ENCODE measurements around the gene PCDHGA9.
A peak's percentile ranks its signal among the peaks of the same experiment; 100 is the strongest.
"Not testable (repeated sequence)": the region's sequence is repeated elsewhere in the genome, so short reads cannot be mapped to it uniquely, and the experiment has no call there.

PCDHGA9 gene

DNA sequence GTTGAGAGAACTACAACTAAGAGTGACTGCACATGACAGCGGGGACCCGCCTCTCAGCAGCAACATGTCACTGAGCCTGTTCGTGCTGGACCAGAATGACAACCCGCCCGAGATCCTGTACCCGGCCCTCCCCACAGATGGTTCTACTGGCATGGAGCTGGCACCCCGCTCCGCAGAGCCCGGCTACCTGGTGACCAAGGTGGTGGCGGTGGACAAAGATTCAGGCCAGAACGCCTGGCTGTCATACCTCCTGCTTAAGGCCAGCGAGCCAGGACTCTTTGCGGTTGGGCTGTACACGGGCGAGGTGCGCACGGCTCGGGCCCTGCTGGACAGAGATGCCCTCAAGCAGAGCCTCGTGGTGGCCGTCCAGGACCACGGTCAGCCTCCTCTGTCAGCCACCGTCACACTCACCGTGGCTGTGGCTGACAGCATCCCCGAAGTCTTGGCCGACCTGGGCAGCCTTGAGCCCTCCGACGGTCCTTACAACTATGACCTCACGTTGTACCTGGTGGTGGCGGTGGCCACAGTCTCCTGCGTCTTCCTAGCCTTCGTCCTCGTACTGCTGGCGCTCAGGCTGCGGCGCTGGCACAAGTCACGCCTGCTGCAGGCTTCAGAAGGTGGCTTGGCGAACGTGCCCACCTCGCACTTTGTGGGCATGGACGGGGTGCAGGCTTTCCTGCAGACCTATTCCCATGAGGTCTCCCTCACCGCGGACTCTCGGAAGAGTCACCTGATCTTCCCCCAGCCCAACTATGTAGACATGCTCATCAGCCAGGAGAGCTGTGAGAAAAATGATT, 17.9 kb upstream of the PCDHGA9 start:
- TF ChIP-seq, protein P1, sequence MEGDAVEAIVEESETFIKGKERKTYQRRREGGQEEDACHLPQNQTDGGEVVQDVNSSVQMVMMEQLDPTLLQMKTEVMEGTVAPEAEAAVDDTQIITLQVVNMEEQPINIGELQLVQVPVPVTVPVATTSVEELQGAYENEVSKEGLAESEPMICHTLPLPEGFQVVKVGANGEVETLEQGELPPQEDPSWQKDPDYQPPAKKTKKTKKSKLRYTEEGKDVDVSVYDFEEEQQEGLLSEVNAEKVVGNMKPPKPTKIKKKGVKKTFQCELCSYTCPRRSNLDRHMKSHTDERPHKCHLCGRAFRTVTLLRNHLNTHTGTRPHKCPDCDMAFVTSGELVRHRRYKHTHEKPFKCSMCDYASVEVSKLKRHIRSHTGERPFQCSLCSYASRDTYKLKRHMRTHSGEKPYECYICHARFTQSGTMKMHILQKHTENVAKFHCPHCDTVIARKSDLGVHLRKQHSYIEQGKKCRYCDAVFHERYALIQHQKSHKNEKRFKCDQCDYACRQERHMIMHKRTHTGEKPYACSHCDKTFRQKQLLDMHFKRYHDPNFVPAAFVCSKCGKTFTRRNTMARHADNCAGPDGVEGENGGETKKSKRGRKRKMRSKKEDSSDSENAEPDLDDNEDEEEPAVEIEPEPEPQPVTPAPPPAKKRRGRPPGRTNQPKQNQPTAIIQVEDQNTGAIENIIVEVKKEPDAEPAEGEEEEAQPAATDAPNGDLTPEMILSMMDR (IDR thresholded peaks at IDR 0.05; ENCODE audit: insufficient read depth, low read depth, low read length, missing control alignments): no peak
- H3K4me3 ChIP-seq (ENCODE audit: low read depth, low read length): no peak overlapping the region
- no peak for DNase-seq (ENCODE audit: low read depth)

DNA sequence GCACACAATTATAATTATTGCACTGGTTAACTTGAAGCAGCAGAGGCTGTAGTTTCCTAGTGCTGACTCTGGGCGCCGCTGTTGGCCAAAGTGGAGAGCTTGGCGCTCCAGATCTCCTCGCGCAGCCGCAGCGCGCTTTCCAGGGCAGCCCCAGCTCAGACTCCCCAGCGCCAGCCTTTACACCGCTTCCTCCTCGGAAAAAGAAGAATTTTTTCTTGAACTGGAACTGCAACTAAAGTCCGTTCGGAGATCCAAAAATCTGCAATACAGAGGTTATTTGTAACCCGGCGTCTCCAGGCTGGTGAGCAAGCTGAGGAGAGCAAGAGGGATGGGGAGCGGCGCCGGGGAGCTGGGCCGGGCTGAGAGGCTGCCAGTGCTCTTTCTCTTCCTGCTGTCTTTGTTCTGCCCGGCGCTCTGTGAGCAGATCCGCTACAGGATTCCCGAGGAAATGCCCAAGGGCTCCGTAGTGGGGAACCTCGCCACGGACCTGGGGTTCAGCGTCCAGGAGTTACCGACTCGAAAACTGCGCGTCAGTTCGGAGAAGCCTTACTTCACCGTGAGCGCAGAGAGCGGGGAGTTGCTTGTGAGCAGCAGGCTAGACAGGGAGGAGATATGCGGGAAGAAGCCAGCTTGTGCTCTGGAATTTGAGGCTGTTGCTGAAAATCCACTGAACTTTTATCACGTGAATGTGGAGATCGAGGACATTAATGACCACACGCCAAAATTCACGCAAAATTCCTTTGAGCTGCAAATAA, 14.8 kb upstream of the PCDHGA9 start, which contains the start of gene PCDHGB4:
Gene PCDHGB4 (plus strand): TSS at position 142 of the 755 bp plus-strand sequence. CDS start 187 bp downstream, at position 329.
- TF ChIP-seq, protein P1 (IDR thresholded peaks at IDR 0.05; ENCODE audit: insufficient read depth, low read depth, low read length, missing control alignments): peak; percentile 55
- peak; percentile 65 for DNase-seq (ENCODE audit: low read depth)
- peak within 1 kb of the TSS; percentile 48 for H3K4me3 ChIP-seq (ENCODE audit: low read depth, low read length)

GRCh38 chr5:141388661-141389060, 13.9 kb upstream of the PCDHGA9 start:
- TF ChIP-seq, protein P1 (IDR thresholded peaks at IDR 0.05; ENCODE audit: insufficient read depth, low read depth, low read length, missing control alignments): no peak
- no peak overlapping the region for H3K4me3 ChIP-seq (ENCODE audit: low read depth, low read length)
- no peak for DNase-seq (ENCODE audit: low read depth)

DNA sequence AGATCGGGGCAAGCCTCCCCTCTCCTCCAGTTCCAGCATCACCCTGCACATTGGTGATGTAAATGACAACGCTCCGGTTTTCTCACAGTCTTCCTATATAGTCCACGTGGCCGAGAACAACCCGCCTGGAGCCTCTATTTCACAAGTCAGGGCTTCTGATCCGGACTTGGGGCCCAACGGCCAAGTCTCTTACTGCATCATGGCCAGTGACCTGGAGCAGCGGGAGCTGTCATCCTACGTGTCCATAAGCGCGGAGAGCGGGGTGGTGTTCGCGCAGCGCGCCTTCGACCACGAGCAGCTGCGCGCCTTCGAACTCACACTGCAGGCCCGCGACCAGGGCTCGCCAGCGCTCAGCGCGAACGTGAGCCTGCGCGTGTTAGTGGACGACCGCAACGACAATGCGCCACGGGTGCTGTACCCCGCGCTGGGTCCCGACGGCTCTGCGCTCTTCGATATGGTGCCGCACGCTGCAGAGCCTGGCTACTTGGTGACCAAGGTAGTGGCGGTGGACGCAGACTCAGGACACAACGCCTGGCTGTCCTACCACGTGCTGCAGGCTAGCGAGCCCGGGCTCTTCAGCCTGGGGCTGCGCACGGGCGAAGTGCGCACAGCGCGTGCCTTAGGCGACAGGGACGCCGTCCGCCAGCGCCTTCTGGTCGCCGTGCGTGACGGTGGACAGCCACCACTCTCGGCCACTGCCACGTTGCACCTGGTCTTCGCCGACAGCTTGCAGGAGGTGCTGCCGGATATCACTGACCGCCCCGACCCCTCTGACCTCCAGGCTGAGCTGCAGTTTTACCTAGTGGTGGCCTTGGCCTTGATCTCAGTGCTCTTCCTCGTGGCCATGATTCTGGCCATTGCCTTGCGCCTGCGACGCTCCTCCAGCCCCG, 13.2 kb upstream of the PCDHGA9 start:
- H3K4me3 ChIP-seq (ENCODE audit: low read depth, low read length): no peak overlapping the region
- no peak for DNase-seq (ENCODE audit: low read depth)
- TF ChIP-seq, protein P1 (IDR thresholded peaks at IDR 0.05; ENCODE audit: insufficient read depth, low read depth, low read length, missing control alignments): no peak

DNA sequence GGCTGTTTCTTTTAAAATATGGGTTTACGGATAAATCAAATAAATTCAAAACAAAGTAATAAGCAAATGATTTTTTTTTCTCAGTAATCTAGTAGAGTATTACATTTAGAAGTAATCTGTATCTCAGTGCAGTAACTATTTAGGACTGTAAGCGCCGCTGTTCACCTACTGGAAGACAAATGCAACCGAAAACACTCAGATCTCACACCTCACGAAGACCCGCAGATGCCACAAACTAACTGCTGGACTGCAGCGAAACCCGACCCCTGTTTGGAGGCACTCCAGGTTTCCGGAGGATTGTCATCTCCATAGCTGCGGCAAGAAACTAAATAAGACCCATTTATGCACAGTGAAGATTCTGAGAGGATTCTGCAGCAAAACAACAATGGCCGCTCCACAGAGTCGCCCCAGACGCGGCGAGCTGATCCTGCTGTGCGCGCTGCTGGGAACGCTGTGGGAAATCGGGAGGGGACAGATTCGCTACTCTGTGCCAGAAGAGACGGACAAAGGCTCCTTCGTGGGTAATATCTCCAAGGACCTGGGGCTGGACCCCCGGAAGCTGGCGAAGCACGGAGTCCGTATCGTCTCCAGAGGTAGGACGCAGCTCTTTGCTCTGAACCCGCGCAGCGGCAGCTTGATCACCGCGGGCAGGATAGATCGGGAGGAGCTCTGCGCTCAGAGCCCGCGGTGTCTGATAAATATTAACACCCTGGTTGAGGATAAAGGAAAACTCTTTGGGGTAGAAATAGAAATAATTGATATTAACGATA, 10.0 kb upstream of the PCDHGA9 start, which contains the start of gene PCDHGA8:
Gene PCDHGA8 (plus strand): TSS at position 205 of the 770 bp plus-strand sequence. CDS start 181 bp downstream, at position 386.
- TF ChIP-seq, protein P1 (IDR thresholded peaks at IDR 0.05; ENCODE audit: insufficient read depth, low read depth, low read length, missing control alignments): no peak
- no peak for DNase-seq (ENCODE audit: low read depth)
- H3K4me3 ChIP-seq (ENCODE audit: low read depth, low read length): no peak within 1 kb of the TSS

GRCh38 chr5:141393267-141393666, 9.3 kb upstream of the PCDHGA9 start:
- no peak overlapping the region for H3K4me3 ChIP-seq (ENCODE audit: low read depth, low read length)
- TF ChIP-seq, protein P1 (IDR thresholded peaks at IDR 0.05; ENCODE audit: insufficient read depth, low read depth, low read length, missing control alignments): no peak
- DNase-seq (ENCODE audit: low read depth): no peak

DNA sequence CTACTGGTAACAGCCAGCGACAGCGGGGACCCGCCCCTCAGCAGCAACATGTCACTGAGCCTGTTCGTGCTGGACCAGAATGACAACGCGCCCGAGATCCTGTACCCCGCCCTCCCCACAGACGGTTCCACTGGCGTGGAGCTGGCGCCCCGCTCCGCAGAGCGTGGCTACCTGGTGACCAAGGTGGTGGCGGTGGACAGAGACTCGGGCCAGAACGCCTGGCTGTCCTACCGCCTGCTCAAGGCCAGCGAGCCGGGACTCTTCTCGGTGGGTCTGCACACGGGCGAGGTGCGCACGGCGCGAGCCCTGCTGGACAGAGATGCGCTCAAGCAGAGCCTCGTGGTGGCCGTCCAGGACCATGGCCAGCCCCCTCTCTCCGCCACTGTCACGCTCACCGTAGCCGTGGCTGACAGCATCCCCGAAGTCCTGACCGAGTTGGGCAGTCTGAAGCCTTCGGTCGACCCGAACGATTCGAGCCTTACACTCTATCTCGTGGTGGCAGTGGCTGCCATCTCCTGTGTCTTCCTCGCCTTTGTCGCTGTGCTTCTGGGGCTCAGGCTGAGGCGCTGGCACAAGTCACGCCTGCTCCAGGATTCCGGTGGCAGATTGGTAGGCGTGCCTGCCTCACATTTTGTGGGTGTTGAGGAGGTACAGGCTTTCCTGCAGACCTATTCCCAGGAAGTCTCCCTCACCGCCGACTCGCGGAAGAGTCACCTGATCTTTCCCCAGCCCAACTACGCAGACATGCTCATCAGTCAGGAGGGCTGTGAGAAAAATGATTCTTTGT, 8.0 kb upstream of the PCDHGA9 start:
- DNase-seq (ENCODE audit: low read depth); H3K4me3 ChIP-seq (ENCODE audit: low read depth, low read length): not testable (repeated sequence)

All from GM12865 (cell line).